ENCODE measurements around the gene ADARB1.

ADARB1 gene

GRCh38 chr21:45039317-45040156 lies 34.8 kb upstream of the ADARB1 start:
- ATAC-seq (no peak), DNase-seq (no peak)

- ATAC-seq: no peak
Observed at GRCh38 chr21:45040157-45040711, 34.1 kb upstream of the ADARB1 start.

GRCh38 chr21:45040739-45041138 lies 33.6 kb upstream of the ADARB1 start:
- no peak for ATAC-seq
- no peak for DNase-seq

More at GRCh38 chr21:45040157-45040711, 34.1 kb upstream of the ADARB1 start:
- DNase-seq: no peak

- ATAC-seq (no peak), DNase-seq (no peak)
Observed at GRCh38 chr21:45041351-45041805, 33.0 kb upstream of the ADARB1 start.

GRCh38 chr21:45041984-45042663 lies 32.3 kb upstream of the ADARB1 start:
- DNase-seq (no peak), ATAC-seq (no peak)

GRCh38 chr21:45042664-45043161 lies 31.7 kb upstream of the ADARB1 start:
- DNase-seq: no peak
- no peak for ATAC-seq

GRCh38 chr21:45043541-45044020 lies 30.8 kb upstream of the ADARB1 start:
- no peak for ATAC-seq

GRCh38 chr21:45045481-45045880 lies 28.9 kb upstream of the ADARB1 start:
- DNase-seq: no peak
- ATAC-seq: no peak

More at GRCh38 chr21:45043541-45044020, 30.8 kb upstream of the ADARB1 start:
- DNase-seq: no peak

GRCh38 chr21:45047257-45047656 lies 27.1 kb upstream of the ADARB1 start:
- no peak for DNase-seq
- ATAC-seq: no peak

DNA sequence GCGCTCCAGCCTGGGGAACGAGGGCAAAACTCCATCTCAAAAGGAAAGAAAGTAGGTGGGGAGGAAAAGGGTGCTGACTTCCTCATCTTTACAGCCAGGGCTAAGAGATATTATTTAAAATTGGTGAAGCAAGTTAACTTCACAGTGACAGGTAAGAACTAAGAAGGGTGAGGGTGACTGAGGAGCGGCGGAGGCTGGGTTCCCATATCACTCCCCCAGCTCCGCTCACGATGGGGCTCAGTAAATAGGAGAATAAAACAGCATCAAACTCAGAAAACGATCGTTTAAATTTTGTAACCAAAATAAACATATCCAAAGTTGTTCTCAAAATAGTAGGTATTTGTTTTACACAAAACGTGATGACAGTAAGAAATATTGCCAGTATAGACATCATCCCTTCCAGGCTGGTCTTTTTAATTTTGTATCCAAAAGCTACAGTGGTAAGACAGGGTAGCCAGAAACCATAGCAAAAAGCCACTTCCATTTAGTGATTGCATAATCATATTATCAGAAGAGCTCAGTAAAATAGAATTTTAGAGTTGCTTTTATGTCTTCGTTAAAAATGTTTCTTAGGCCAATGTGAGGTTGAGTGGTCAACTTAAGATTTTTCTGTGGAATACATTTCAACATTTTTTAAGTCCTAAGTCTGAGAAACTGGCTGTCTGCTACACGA lies 26.2 kb upstream of the ADARB1 start:
- ATAC-seq: no peak
- DNase-seq: no peak

DNA sequence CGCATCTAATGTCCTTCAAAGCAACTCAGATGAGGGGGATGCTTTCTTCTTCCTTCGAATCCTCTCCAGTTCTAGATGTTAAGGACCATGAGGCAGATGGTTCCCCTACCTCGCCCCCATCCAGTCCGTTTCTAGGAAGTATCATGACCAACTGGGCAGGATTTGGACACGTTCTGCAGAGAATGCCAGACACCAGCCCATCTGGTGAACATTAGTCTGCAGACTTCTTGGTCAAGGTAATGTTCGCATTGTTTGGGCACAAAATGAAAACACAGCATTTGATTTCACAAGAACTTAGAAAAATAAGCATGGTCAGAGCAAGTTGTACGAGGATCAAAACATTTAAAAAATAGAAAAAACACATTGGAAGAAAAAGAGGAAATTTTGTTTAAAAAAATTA lies 25.4 kb upstream of the ADARB1 start:
- no peak for ATAC-seq

DNA sequence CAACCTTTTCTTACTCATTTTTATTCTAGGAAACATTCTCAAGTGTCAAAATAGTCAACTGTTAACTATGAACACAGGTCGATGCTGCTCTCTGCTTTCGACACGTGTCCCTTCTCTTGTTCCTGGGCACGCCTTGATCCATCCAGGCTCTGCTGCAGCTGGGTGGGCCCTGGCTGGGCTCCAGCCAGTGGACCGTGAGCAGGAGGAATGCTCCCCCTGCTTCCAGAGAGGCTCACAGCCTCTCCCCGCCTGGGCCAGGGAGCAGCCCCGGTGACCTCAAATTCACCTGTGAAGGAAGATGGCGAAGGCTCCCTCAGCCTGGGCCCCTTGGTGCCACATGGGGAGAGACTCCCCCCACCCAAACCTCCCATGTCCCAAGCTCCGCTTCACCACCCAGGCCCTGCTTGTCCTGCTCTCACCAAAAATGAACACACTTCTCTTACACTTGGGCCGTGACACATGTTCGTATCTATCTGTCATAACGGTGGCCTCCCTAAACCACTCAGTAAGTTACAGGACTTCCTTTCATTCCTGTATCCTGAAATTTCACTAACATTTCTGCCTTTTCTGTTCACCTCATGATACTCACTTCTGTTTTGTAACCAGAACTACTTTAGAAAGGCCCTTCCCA lies 24.6 kb upstream of the ADARB1 start:
- no peak for ATAC-seq

More for the DNA sequence above, 25.4 kb upstream of the ADARB1 start:
- no peak for DNase-seq

GRCh38 chr21:45050345-45050796 lies 24.0 kb upstream of the ADARB1 start:
- DNase-seq (no peak), ATAC-seq (no peak)

More for the DNA sequence above, 24.6 kb upstream of the ADARB1 start:
- DNase-seq: no peak

DNA sequence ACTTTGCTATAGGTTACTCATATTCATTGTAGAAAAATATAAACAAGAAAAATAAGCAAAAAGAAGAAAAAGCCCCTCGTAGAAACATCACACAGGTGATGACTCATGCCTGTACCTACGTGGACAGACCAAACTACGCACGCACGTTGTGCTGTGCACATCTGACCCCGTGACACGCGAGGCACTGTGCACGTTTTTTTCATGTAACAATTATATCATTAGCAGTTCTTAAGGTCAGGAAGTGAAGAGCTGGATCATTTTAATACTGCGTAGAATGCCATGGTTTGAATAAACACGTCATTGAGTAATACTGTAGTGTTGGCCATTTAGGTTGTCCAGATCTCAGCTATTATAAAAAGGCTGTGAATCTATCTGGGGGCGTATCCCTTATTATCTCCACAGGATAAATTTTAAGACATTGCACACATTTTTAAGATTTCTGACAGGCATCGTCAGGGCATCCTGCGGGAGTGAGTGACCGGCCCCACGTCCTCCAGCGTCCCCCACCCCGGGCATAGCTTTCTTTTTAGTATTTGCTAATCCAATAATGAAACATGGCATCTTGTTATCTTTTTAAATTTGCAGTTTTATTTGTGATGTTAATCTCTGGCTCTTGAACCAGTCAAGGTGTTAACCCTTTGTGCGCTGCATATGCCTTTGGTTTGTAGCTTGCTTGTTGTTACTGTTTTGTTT lies 23.4 kb upstream of the ADARB1 start:
- ATAC-seq (no peak), DNase-seq (no peak)

DNA sequence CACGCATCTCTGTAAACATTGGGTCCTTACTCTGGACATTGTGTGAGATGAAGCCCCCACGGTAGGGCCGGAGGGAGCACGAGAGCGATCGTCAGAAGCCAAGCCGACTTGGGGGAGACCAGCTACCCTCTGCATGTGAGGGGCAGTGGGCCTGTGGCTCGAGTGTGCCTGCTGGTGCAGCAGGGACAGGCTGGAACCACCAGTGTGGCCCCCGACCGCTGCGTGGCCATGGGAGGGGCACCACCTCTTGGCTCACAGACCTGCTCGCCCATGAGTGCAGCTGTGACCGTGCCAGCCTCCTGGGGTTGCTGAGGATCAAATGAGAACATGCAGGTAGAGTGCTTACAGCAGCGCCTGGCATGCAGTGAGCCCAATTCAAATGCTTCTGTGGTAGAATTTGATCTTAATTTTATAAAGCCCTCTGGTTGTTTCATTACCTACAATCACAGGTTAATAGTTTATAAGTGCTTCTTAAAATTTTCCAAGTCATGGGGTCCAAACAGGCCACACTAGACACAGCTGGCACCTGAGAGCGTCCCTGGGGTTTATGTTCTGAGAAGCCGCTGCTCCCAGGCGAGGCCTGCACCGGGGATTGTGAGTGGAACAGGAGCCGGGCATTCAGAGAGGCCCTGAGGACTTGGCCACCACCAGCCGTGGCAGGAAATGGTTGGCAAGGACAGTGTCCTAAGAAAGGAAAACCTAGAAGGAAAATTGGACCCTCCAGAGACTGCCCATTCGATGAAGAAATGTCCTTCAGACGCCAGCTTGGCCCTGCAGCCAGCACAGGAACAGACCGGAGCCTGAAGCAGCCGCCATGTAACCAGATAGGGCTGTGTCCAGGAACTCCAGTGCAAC lies 22.6 kb upstream of the ADARB1 start:
- ATAC-seq (no peak), DNase-seq (no peak)

- ATAC-seq (no peak), DNase-seq (no peak)
Observed at GRCh38 chr21:45052960-45053359, 21.4 kb upstream of the ADARB1 start.

DNA sequence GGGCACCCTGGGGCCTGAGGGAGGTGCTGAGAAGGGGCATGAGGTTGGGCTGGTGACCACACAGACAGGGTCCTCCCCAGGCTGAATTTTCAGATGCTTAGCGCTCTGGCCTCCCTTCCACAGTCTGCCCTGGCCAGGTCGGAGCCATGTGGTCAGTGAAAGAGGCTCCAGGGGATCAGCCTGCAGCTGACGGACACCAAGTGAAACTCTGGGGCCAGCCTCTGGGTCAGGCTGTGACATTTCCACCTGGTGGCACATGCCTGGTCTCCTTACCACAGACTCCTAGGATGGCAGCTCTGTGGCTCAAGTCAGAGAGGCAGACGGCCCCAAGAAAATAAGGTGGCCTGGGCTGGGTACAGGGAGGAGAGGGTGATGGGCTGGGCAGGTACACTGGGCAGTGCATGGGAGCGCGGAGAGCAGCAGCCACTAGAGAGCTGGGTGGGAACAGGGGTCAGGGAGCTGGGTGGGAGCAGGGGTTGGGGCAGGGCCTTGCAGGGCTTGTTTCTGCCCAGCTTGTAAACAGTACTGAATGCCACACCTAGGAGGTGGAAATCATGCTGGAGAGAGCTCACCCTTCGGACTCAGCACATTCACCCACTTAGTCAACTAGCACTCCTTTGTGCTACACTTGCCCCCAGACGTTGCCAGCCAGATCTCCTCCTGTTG lies 20.7 kb upstream of the ADARB1 start:
- DNase-seq (no peak), ATAC-seq (no peak)

- DNase-seq (no peak), ATAC-seq (no peak)
Observed at GRCh38 chr21:45054227-45054926, 20.0 kb upstream of the ADARB1 start.

All from stimulated activated naive CD8-positive, alpha-beta T cell treated with anti-CD3 and anti-CD28 coated beads, Interleukin-15, Interleukin-2, amounts not matched to agents 100 U/mL and 50 U/mL, for 24 hours (primary cell).